Measurements from ENCODE around the gene TNFAIP3.

The TNFAIP3 gene

GRCh38 chr6:137856138-137856898 is 10.7 kb upstream of the TNFAIP3 start:
- TF ChIP-seq EZH2 (IDR thresholded peaks at IDR 0.05) (no peak), FOXP2 (optimal IDR thresholded peaks at IDR 0.05; ENCODE audit: control extremely low read depth, extremely low read length, insufficient read depth) (no peak), POLR2AphosphoS5 (IDR thresholded peaks at IDR 0.05; ENCODE audit: borderline replicate concordance, low read depth, low read length) (no peak)
- no peak overlapping the region for H3K27ac ChIP-seq
- H3K9me3 ChIP-seq (ENCODE audit: low read depth, low read length), result no peaks in the 10 kb centered on the region
- H3K36me3 ChIP-seq (ENCODE audit: insufficient read depth, low read length), result no peaks in the 10 kb centered on the region
- no peak overlapping the region for H3K9ac ChIP-seq (ENCODE audit: insufficient read length)
- H3K4me3 ChIP-seq, result no peak overlapping the region
- DNase-seq (ENCODE audit: low read depth, low spot score), result no peak

- no peaks in the 10 kb centered on the region for H3K36me3 ChIP-seq (ENCODE audit: insufficient read depth, low read length)
- TF ChIP-seq POLR2AphosphoS5 (IDR thresholded peaks at IDR 0.05; ENCODE audit: borderline replicate concordance, low read depth, low read length) (no peak), EZH2 (IDR thresholded peaks at IDR 0.05) (no peak), FOXP2 (optimal IDR thresholded peaks at IDR 0.05; ENCODE audit: control extremely low read depth, extremely low read length, insufficient read depth) (no peak)
These were observed 8.0 kb upstream of the TNFAIP3 start for GRCh38 chr6:137859025-137859424.

GRCh38 chr6:137860394-137861005 is 6.6 kb upstream of the TNFAIP3 start:
- no peak overlapping the region for H3K4me3 ChIP-seq
- H3K36me3 ChIP-seq (ENCODE audit: insufficient read depth, low read length), result no peaks in the 10 kb centered on the region
- DNase-seq (ENCODE audit: low read depth, low spot score), result no peak
- no peak for TF ChIP-seq EZH2 (IDR thresholded peaks at IDR 0.05)
- no peak overlapping the region for H3K27ac ChIP-seq
- no peaks in the 10 kb centered on the region for H3K9me3 ChIP-seq (ENCODE audit: low read depth, low read length)
- H3K9ac ChIP-seq (ENCODE audit: insufficient read length), result no peak overlapping the region

More at GRCh38 chr6:137859025-137859424, 8.0 kb upstream of the TNFAIP3 start:
- no peak for DNase-seq (ENCODE audit: low read depth, low spot score)
- H3K4me3 ChIP-seq, result no peak overlapping the region
- no peak overlapping the region for H3K9ac ChIP-seq (ENCODE audit: insufficient read length)
- H3K9me3 ChIP-seq (ENCODE audit: low read depth, low read length), result no peaks in the 10 kb centered on the region
- no peak overlapping the region for H3K27ac ChIP-seq

- Histone ChIP-seq H3K9ac (ENCODE audit: insufficient read length) (no peak overlapping the region), H3K36me3 (ENCODE audit: insufficient read depth, low read length) (no peaks in the 10 kb centered on the region), H3K4me3 (no peak overlapping the region), H3K27ac (no peak overlapping the region), H3K9me3 (ENCODE audit: low read depth, low read length) (no peaks in the 10 kb centered on the region)
- no peak for TF ChIP-seq POLR2AphosphoS5 (IDR thresholded peaks at IDR 0.05; ENCODE audit: borderline replicate concordance, low read depth, low read length)
- DNase-seq (ENCODE audit: low read depth, low spot score), result no peak
These were observed 5.3 kb upstream of the TNFAIP3 start for GRCh38 chr6:137861550-137862337.

- no peak for DNase-seq (ENCODE audit: low read depth, low spot score)
- Histone ChIP-seq H3K9me3 (ENCODE audit: low read depth, low read length) (no peaks in the 10 kb centered on the region), H3K36me3 (ENCODE audit: insufficient read depth, low read length) (no peaks in the 10 kb centered on the region), H3K4me3 (0 out of 2 replicates have a peak overlapping the region, but pooled peaks have one; percentile 2), H3K27ac (no peak overlapping the region), H3K9ac (ENCODE audit: insufficient read length) (no peak overlapping the region)
- no peak for TF ChIP-seq FOXP2 (optimal IDR thresholded peaks at IDR 0.05; ENCODE audit: control extremely low read depth, extremely low read length, insufficient read depth)
- TF ChIP-seq EZH2 (IDR thresholded peaks at IDR 0.05), result no peak
- no peak for TF ChIP-seq POLR2AphosphoS5 (IDR thresholded peaks at IDR 0.05; ENCODE audit: borderline replicate concordance, low read depth, low read length)
These were observed 4.5 kb upstream of the TNFAIP3 start for GRCh38 chr6:137862419-137863090.

GRCh38 chr6:137863091-137863797 is 3.8 kb upstream of the TNFAIP3 start:
- TF ChIP-seq POLR2AphosphoS5 (IDR thresholded peaks at IDR 0.05; ENCODE audit: borderline replicate concordance, low read depth, low read length) (no peak), FOXP2 (optimal IDR thresholded peaks at IDR 0.05; ENCODE audit: control extremely low read depth, extremely low read length, insufficient read depth) (no peak), EZH2 (IDR thresholded peaks at IDR 0.05) (no peak)
- Histone ChIP-seq H3K4me3 (no peak overlapping the region), H3K27ac (no peak overlapping the region), H3K9ac (ENCODE audit: insufficient read length) (no peak overlapping the region), H3K9me3 (ENCODE audit: low read depth, low read length) (no peaks in the 10 kb centered on the region), H3K36me3 (ENCODE audit: insufficient read depth, low read length) (no peaks in the 10 kb centered on the region)
- DNase-seq (ENCODE audit: low read depth, low spot score), result no peak

GRCh38 chr6:137864812-137865508 is 2.1 kb upstream of the TNFAIP3 start:
- Histone ChIP-seq H3K9ac (ENCODE audit: insufficient read length) (no peak overlapping the region), H3K36me3 (ENCODE audit: insufficient read depth, low read length) (no peaks in the 10 kb centered on the region), H3K27ac (no peak overlapping the region), H3K4me3 (no peak overlapping the region), H3K9me3 (ENCODE audit: low read depth, low read length) (no peaks in the 10 kb centered on the region)
- TF ChIP-seq FOXP2 (optimal IDR thresholded peaks at IDR 0.05; ENCODE audit: control extremely low read depth, extremely low read length, insufficient read depth) (no peak), EZH2 (IDR thresholded peaks at IDR 0.05) (no peak), POLR2AphosphoS5 (IDR thresholded peaks at IDR 0.05; ENCODE audit: borderline replicate concordance, low read depth, low read length) (no peak)
- no peak for DNase-seq (ENCODE audit: low read depth, low spot score)
